WTC11 (cell line): ENCODE results near the gene TMCC2. TPM values are rescaled to one million over a fixed set of nuclear protein-coding genes. Genes with fewer than 3 reads are reported as not detected.
A peak's percentile ranks its signal among the peaks of the same experiment; 100 is the strongest.

Source experiments
- ATAC-seq: fragments of 200-7000 bp; cut with Tn5 transposase; 2 replicates; pipeline ENCODE4 v1.10.0; 2021; ENCODE audit warnings: mild to moderate bottlenecking, moderate library complexity
- CTCF ChIA-PET: fragments of 300-600 bp; sonication (Branson Sonifier 250); formaldehyde crosslinking; loops from one replicate; lab custom pipeline; 2021; ENCODE audit warnings: antibody characterized with exemption; lab: Charles Lee
- POLR2A ChIA-PET: fragments of 350-600 bp; sonication (Branson Sonifier 250); formaldehyde crosslinking; loops from one replicate; lab custom pipeline; 2021; ENCODE audit warnings: antibody characterized with exemption; lab: Charles Lee
- DNase-seq: peaks from one replicate; pipeline ENCODE4 v3.0.0; 2021; ENCODE audit warnings: low spot score
- H3K27ac Mint-ChIP-seq: 2 replicates; pipeline ENCODE4 v1.8.0; 2021; ENCODE audit warnings: mixed read lengths
- H3K27me3 Mint-ChIP-seq: 2 replicates; pipeline ENCODE4 v1.8.0; 2021; ENCODE audit warnings: low read depth, mild to moderate bottlenecking, moderate library complexity, mixed read lengths
- H3K36me3 Mint-ChIP-seq: 2 replicates; pipeline ENCODE4 v1.8.0; 2021; ENCODE audit warnings: mixed read lengths
- H3K4me1 Mint-ChIP-seq: 2 replicates; pipeline ENCODE4 v1.8.0; 2022; ENCODE audit warnings: mixed read lengths
- H3K4me3 Mint-ChIP-seq: 2 replicates; pipeline ENCODE4 v1.8.0; 2021; ENCODE audit warnings: mild to moderate bottlenecking, moderate library complexity, mixed read lengths
- H3K9me3 Mint-ChIP-seq: 2 replicates; pipeline ENCODE4 v1.8.0; 2021; ENCODE audit warnings: mixed read lengths
- AFF4 ChIP-seq: sonication (generic); formaldehyde crosslinking; IDR thresholded peaks from 2 replicates; pipeline ENCODE4 v1.8.1; 2023; ENCODE audit warnings: mild to moderate bottlenecking, missing genetic modification reagents, borderline replicate concordance
- EMX1 ChIP-seq: fragments of 250-450 bp; sonication (Bioruptor Pico); IDR thresholded peaks from 2 replicates; pipeline ENCODE4 v1.8.0; 2021; ENCODE audit warnings: mild to moderate bottlenecking
- ERG ChIP-seq: fragments of 250-450 bp; sonication (Bioruptor Pico); IDR thresholded peaks from 2 replicates; pipeline ENCODE4 v1.8.0; 2021; ENCODE audit warnings: mild to moderate bottlenecking
- FOXJ3 ChIP-seq: sonication (generic); formaldehyde crosslinking; IDR thresholded peaks from 2 replicates; pipeline ENCODE4 v1.9.0; 2021; ENCODE audit warnings: missing genetic modification reagents, mild to moderate bottlenecking, borderline replicate concordance
- FOXK1 ChIP-seq: sonication (generic); formaldehyde crosslinking; IDR thresholded peaks from 2 replicates; pipeline ENCODE4 v1.8.0; 2022; ENCODE audit warnings: mild to moderate bottlenecking, moderate library complexity, missing genetic modification reagents
- GTF2I ChIP-seq: fragments of 250-450 bp; sonication (Bioruptor Pico); conservative IDR thresholded peaks from 2 replicates; pipeline ENCODE4 v1.4.0; 2021; ENCODE audit warnings: mild to moderate bottlenecking
- IRF1 ChIP-seq: sonication (generic); formaldehyde crosslinking; IDR thresholded peaks from 2 replicates; pipeline ENCODE4 v1.8.0; 2023; ENCODE audit warnings: missing genetic modification reagents
- IRF2 ChIP-seq: sonication (generic); formaldehyde crosslinking; IDR thresholded peaks from 2 replicates; pipeline ENCODE4 v1.8.0; 2022; ENCODE audit warnings: low read depth, missing genetic modification reagents, borderline replicate concordance
- JUN ChIP-seq: sonication (generic); formaldehyde crosslinking; IDR thresholded peaks from 2 replicates; pipeline ENCODE4 v1.8.0; 2023; ENCODE audit warnings: mild to moderate bottlenecking, missing genetic modification reagents
- MAX ChIP-seq: sonication (generic); formaldehyde crosslinking; IDR thresholded peaks from 2 replicates; pipeline ENCODE4 v1.8.0; 2022; ENCODE audit warnings: mild to moderate bottlenecking, missing genetic modification reagents
- MLX ChIP-seq: sonication (generic); formaldehyde crosslinking; IDR thresholded peaks from 2 replicates; pipeline ENCODE4 v1.8.1; 2023; ENCODE audit warnings: mild to moderate bottlenecking, missing genetic modification reagents, moderate library complexity
- MXD4 ChIP-seq: fragments of 250-450 bp; sonication (Bioruptor Pico); IDR thresholded peaks from 2 replicates; pipeline ENCODE4 v1.8.0; 2021; ENCODE audit warnings: mild to moderate bottlenecking, moderate library complexity, borderline replicate concordance
- PREB ChIP-seq: sonication (generic); formaldehyde crosslinking; IDR thresholded peaks from 2 replicates; pipeline ENCODE4 v1.8.1; 2022; ENCODE audit warnings: mild to moderate bottlenecking, missing genetic modification reagents, moderate library complexity, borderline replicate concordance
- RELA ChIP-seq: sonication (generic); formaldehyde crosslinking; IDR thresholded peaks from 2 replicates; pipeline ENCODE4 v1.8.1; 2022; ENCODE audit warnings: missing genetic modification reagents, mild to moderate bottlenecking, borderline replicate concordance
- ZNF121 ChIP-seq: sonication (generic); formaldehyde crosslinking; IDR thresholded peaks from 2 replicates; pipeline ENCODE4 v1.8.0; 2023; ENCODE audit warnings: missing genetic modification reagents
- ZNF219 ChIP-seq: sonication (generic); formaldehyde crosslinking; IDR thresholded peaks from 2 replicates; pipeline ENCODE4 v1.8.0; 2023; ENCODE audit warnings: missing genetic modification reagents, mild to moderate bottlenecking, borderline replicate concordance
- ZNF532 ChIP-seq: fragments of 250-450 bp; sonication (Bioruptor Pico); IDR thresholded peaks from 2 replicates; pipeline ENCODE4 v1.9.0; 2021; ENCODE audit warnings: mild to moderate bottlenecking, borderline replicate concordance
- total RNA-seq: library from RNA; stranded (reverse); gene quantifications from 3 replicates; pipeline ENCODE4 v1.2.3, GENCODE V29; 2021

Gene TMCC2
- total RNA-seq, 1 experiment from 2014 or later, result 9.5 TPM

GRCh38 chr1:205214756-205215155 lies 13.0 kb upstream of the TMCC2 start:
- TF ChIP-seq IRF2 (CRISPR knock-in tag) (no peak), FOXK1 (CRISPR knock-in tag) (no peak), MAX (no peak), GTF2I (CRISPR knock-in tag) (no peak), JUN (no peak), ZNF219 (no peak), RELA (CRISPR knock-in tag) (no peak), PREB (CRISPR knock-in tag) (no peak), EMX1 (no peak), AFF4 (CRISPR knock-in tag) (no peak), MXD4 (CRISPR knock-in tag) (no peak)
- TF ChIP-seq, all 79 proteins: peak for 0
- no peaks in the 10 kb centered on the region for H3K27me3 Mint-ChIP-seq
- ChIA-PET POLR2A (interaction anchor here (1.5 kb wide), 1 partner anchor 13 kb away, joined by 3 read pairs; the partner anchor contains the start of gene TMCC2), CTCF (interaction anchor here (2.3 kb wide), 1 partner anchor 15 kb away, joined by 8 read pairs; no protein-coding TSS in a partner anchor)
- no peaks in the 10 kb centered on the region for H3K9me3 Mint-ChIP-seq
- no peaks in the 10 kb centered on the region for H3K36me3 Mint-ChIP-seq
- peaks cover 24% of the 10 kb centered on the region for H3K4me1 Mint-ChIP-seq
- H3K27ac Mint-ChIP-seq, result no peak overlapping the region
- DNase-seq (no peak), ATAC-seq (no peak)
- H3K4me3 Mint-ChIP-seq, result no peak overlapping the region

GRCh38 chr1:205216588-205216987 lies 11.2 kb upstream of the TMCC2 start:
- H3K27ac Mint-ChIP-seq, result no peak overlapping the region

GRCh38 chr1:205217418-205217817 lies 10.3 kb upstream of the TMCC2 start:
- H3K27ac Mint-ChIP-seq, result no peak overlapping the region; the same call in 1 of the 2 replicates
- DNase-seq, result no peak
- no peaks in the 10 kb centered on the region for H3K36me3 Mint-ChIP-seq
- no peak for ATAC-seq
- peaks cover 6% of the 10 kb centered on the region for H3K4me1 Mint-ChIP-seq
- H3K4me3 Mint-ChIP-seq, result no peak overlapping the region
- H3K27me3 Mint-ChIP-seq, result no peaks in the 10 kb centered on the region
- POLR2A ChIA-PET, result no interaction called here
- no peaks in the 10 kb centered on the region for H3K9me3 Mint-ChIP-seq
- CTCF ChIA-PET, result no interaction called here
- TF ChIP-seq FOXJ3 (CRISPR knock-in tag), result no peak
- TF ChIP-seq EMX1, result no peak
- no peak for TF ChIP-seq IRF1
- no peak for TF ChIP-seq ZNF219
- TF ChIP-seq ZNF532 (CRISPR knock-in tag), result no peak
- TF ChIP-seq ERG (CRISPR knock-in tag), result no peak
- TF ChIP-seq JUN, result no peak
- no peak for TF ChIP-seq IRF2 (CRISPR knock-in tag)
- no peak for TF ChIP-seq MLX

More at GRCh38 chr1:205216588-205216987, 11.2 kb upstream of the TMCC2 start:
- Mint-ChIP-seq H3K9me3 (no peaks in the 10 kb centered on the region), H3K27me3 (no peaks in the 10 kb centered on the region), H3K4me3 (no peak overlapping the region), H3K36me3 (no peaks in the 10 kb centered on the region), H3K4me1 (peaks cover 14% of the 10 kb centered on the region)
- CTCF ChIA-PET, result no interaction called here
- TF ChIP-seq MLX, result no peak
- TF ChIP-seq ZNF121 (CRISPR knock-in tag), result 0 out of 2 replicates have a peak, but pooled peaks have one; percentile 52
- ATAC-seq (peak; percentile 69), DNase-seq (no peak)
- POLR2A ChIA-PET, result no interaction called here
